Gastrocnemius medialis (tissue), 4 donors: Measurements from ENCODE around the gene GCLC. TPM values are rescaled to one million over a fixed set of nuclear protein-coding genes. Genes with fewer than 3 reads are reported as not detected.

Source experiments
- ATAC-seq, 2 donors: fragments of 150-250 bp; one replicate each; pipeline ENCODE4 v1.9.1; 2016
- DNase-seq, 2 donors: peaks; one replicate each; pipeline ENCODE4 v3.0.0-alpha.2; 2019
- H3K27ac ChIP-seq, 4 donors: fragments of 200-600 bp; sonication (generic); 1 replicate in 1 of 4; 2 replicates in 3 of 4; pipeline ENCODE4 v1.5.1; 2016 to 2018; ENCODE audit warnings: mild to moderate bottlenecking in 2 of 4, moderate library complexity in 1 of 4
- H3K27me3 ChIP-seq, 3 donors: fragments of 200-600 bp; sonication (generic) in 2 of 3; 1 replicate in 1 of 3; 2 replicates in 2 of 3; pipeline versions ENCODE4 v1.5.1 to v1.6.0; 2016 to 2019; ENCODE audit warnings: mild to moderate bottlenecking in 1 of 3, moderate library complexity in 1 of 3
- H3K36me3 ChIP-seq, 2 donors: fragments of 200-600 bp; sonication (generic) in 1 of 2; one replicate each; pipeline ENCODE4 v1.5.1; 2017 to 2018
- H3K4me1 ChIP-seq, 2 donors: fragments of 200-600 bp; sonication (generic) in 1 of 2; one replicate each; pipeline ENCODE4 v1.5.1; 2016 to 2017; ENCODE audit warnings: mild to moderate bottlenecking in 2 of 2
- H3K4me3 ChIP-seq, 4 donors: fragments of 200-600 bp; sonication (generic) in 3 of 4; 1 replicate in 1 of 4; 2 replicates in 3 of 4; pipeline ENCODE4 v1.5.1; 2016 to 2019; ENCODE audit warnings: mild to moderate bottlenecking in 2 of 4
- H3K9me3 ChIP-seq, 3 donors: fragments of 200-600 bp; sonication (generic) in 2 of 3; 1 replicate in 1 of 3; 2 replicates in 2 of 3; pipeline ENCODE4 v1.5.1; 2016 to 2019
- POLR2A ChIP-seq, 2 donors: fragments of 450-650 bp; IDR thresholded peaks; one replicate each; pipeline ENCODE4 v1.6.1; 2017; ENCODE audit warnings: antibody characterized with exemption in 2 of 2, mild to moderate bottlenecking in 2 of 2, moderate library complexity in 2 of 2
- in situ Hi-C, 4 donors: fragments of 200-750 bp; cut with MboI; loops; one replicate each; pipeline versions ENCODE4 v1.15.0 to v1.8.0; 2017; ENCODE audit warnings: low sequenced_read_pairs in 4 of 4
- intact Hi-C: fragments of 100-400 bp; cut with DNase I; formaldehyde crosslinking; loops from one replicate; pipeline ENCODE4 v1.15.1; 2023; ENCODE audit warnings: low total_unique reads
- total RNA-seq, 4 donors: library from RNA; depleted of rRNA; stranded (reverse); fragments of >200 nt; gene quantifications; one replicate each; pipeline versions ENCODE4 v1.1.0 to v1.2.3, GENCODE V29; 2016
- TF ChIP-seq, protein P1 (sequence below), 5 experiments: fragments of 450-650 bp in 3 of 5; fragments of 200-600 bp in 2 of 5; sonication (generic) in 2 of 5; IDR thresholded peaks in 4 of 5; conservative IDR thresholded peaks in 1 of 5; 1 replicate in 4 of 5; 2 replicates in 1 of 5; pipeline ENCODE4 v1.5.1; 2016 to 2019; ENCODE audit warnings: antibody characterized with exemption in 5 of 5, mild to moderate bottlenecking in 3 of 5, moderate library complexity in 3 of 5

The GCLC gene
- total RNA-seq, 4 donors from 2014 or later, result 16.4 to 29.0 (median 20.5) TPM

DNA sequence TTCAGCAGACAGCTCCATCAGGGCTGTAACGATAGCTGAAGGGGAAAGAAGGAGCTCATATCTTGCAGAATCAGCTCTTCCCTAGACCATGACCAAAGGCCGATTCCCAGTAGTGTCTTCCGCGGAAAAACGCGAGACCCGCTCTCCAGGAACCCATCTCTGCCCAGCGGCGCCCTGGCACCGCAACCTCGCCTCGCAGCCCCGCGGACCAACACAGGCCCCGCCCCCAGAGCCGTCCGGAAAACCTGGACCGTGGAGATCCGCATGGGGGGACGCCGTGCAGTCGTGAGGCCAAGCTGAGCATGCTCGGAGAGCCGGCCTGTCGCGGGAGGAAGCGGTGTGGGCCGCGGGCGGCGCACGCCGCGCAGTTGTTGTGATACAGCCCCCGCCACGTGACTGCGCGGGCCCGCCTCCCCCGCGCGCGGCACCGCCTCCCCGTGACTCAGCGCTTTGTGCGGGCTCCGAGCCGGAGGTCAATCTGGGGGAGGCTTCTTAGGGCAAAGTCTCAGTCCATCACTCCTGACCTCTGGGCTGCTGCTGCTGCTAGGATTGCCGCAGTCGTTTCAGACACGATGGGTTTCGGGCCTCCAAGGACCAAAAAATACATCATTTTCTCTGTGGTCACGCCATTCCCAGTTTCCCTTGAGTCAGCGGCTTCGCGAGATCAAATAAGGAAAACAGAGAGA, 3.1 kb upstream of the GCLC start:
- DNase-seq (peak; percentile 97 to 98), ATAC-seq (peak; percentile 77 to 78)
- Histone ChIP-seq H3K4me3 (peak overlapping the region; percentile 66 to 75 (median 72)), H3K27ac (peak overlapping the region; percentile 89 to 96 (median 96)), H3K36me3 (no peaks in the 10 kb centered on the region), H3K27me3 (no peaks in the 10 kb centered on the region), H3K4me1 (peaks cover 36 to 43% of the 10 kb centered on the region in 2 donors), H3K9me3 (no peaks in the 10 kb centered on the region)
- TF ChIP-seq, protein P1, sequence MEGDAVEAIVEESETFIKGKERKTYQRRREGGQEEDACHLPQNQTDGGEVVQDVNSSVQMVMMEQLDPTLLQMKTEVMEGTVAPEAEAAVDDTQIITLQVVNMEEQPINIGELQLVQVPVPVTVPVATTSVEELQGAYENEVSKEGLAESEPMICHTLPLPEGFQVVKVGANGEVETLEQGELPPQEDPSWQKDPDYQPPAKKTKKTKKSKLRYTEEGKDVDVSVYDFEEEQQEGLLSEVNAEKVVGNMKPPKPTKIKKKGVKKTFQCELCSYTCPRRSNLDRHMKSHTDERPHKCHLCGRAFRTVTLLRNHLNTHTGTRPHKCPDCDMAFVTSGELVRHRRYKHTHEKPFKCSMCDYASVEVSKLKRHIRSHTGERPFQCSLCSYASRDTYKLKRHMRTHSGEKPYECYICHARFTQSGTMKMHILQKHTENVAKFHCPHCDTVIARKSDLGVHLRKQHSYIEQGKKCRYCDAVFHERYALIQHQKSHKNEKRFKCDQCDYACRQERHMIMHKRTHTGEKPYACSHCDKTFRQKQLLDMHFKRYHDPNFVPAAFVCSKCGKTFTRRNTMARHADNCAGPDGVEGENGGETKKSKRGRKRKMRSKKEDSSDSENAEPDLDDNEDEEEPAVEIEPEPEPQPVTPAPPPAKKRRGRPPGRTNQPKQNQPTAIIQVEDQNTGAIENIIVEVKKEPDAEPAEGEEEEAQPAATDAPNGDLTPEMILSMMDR (IDR thresholded peaks at IDR 0.05 in 4 of 5, conservative IDR thresholded peaks at IDR 0.05 in 1 of 5), result peak in 2 of 5 experiments; percentile 4 to 25
- TF ChIP-seq POLR2A (IDR thresholded peaks at IDR 0.05), result peak; percentile 58 to 70
- intact Hi-C loops (loop anchor here (1.0 to 5.0 kb wide), 4 partner anchors 117 to 551 kb away; partner anchors contain the start of genes GSTA4 and KLHL31), in situ Hi-C loops (loop anchor here in 3 of 4 donors (5.0 to 10.0 kb wide), 3 partner anchors 104 to 553 kb away; partner anchors contain the start of gene GSTA4 (in 1 of the 3))

DNA sequence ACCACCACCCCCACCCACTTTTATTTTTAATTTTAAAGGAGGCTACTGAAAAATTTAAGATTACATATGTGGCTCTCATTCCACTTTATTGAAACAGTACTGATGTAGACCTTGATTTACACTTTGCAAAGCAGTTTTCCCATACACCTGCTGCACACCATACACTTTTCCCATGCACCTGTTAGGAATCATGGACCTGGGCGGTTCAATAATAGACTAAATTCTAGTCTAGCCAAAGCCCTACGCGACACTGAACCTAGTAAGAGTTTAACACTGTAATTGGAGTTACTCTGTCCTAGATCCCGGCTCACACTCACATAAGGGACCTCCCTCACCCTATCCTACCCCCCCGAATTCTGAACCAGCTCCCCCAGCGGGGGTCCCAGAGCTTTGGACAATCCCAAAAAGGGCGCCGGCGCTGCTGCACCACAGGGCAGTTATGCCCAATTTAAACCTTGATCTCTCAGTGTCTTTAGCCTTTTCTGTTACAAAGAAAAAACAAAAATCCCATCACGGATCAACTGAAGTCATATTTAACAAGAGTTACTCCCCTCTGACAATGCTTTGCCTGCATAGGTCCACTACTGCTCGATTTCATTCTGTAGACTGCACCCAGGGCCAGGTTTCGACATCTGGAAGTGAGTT, 2.4 kb upstream of the GCLC start:
- in situ Hi-C loops, result loop anchor here in 3 of 4 donors (5.0 to 10.0 kb wide), 3 partner anchors 105 to 552 kb away; partner anchors contain the start of gene GSTA4 (in 1 of the 3)
- intact Hi-C loops, result loop anchor here (5.0 kb wide), 2 partner anchors 190 to 550 kb away; partner anchors contain the start of gene GSTA4

DNA sequence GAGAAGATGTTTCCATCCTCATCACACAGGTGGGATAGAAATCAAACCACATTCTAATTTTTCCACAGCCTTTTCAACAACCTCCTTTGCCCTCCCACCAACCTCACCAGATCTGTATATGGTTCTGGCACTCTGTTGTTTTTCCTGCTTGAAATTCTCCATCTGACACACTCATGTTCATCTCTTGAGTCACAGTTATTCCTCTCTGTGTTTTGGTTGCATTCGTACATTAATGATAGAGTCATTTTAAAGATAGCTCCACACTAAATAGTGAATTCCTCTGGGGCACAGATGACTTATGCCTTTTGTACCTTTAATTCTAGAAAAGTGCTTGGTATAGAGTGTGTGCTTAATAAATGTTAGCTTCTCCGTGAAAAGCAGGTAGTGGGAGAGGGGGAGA, 1.4 kb upstream of the GCLC start:
- no peaks in the 10 kb centered on the region for H3K36me3 ChIP-seq
- H3K27ac ChIP-seq, result peak overlapping the region in 1 of 4 donors; percentile 96
- intact Hi-C loops (loop anchor here (5.0 kb wide), 2 partner anchors 189 to 549 kb away; partner anchors contain the start of gene GSTA4), in situ Hi-C loops (loop anchor here in 3 of 4 donors (5.0 to 10.0 kb wide), 3 partner anchors 106 to 551 kb away; partner anchors contain the start of gene GSTA4 (in 1 of the 3))
- ATAC-seq, result no peak
- no peak for DNase-seq
- H3K4me3 ChIP-seq, result no peak overlapping the region
- H3K4me1 ChIP-seq, result peaks cover 44 to 51% of the 10 kb centered on the region in 2 donors
- TF ChIP-seq, protein P1 (IDR thresholded peaks at IDR 0.05 in 4 of 5, conservative IDR thresholded peaks at IDR 0.05 in 1 of 5), result no peak
- TF ChIP-seq POLR2A (IDR thresholded peaks at IDR 0.05), result no peak
- no peaks in the 10 kb centered on the region for H3K27me3 ChIP-seq
- H3K9me3 ChIP-seq, result no peaks in the 10 kb centered on the region

More for the DNA sequence above, 2.4 kb upstream of the GCLC start:
- no peaks in the 10 kb centered on the region for H3K36me3 ChIP-seq
- H3K4me1 ChIP-seq, result peaks cover 43 to 50% of the 10 kb centered on the region in 2 donors
- no peaks in the 10 kb centered on the region for H3K9me3 ChIP-seq
- peak overlapping the region; percentile 89 to 96 (median 96) for H3K27ac ChIP-seq
- no peak for DNase-seq
- no peaks in the 10 kb centered on the region for H3K27me3 ChIP-seq
- no peak for TF ChIP-seq POLR2A (IDR thresholded peaks at IDR 0.05)
- TF ChIP-seq, protein P1 (IDR thresholded peaks at IDR 0.05 in 4 of 5, conservative IDR thresholded peaks at IDR 0.05 in 1 of 5), result no peak
- peak overlapping the region; percentile 66 to 75 (median 72) for H3K4me3 ChIP-seq
- peak; percentile 27 to 51 for ATAC-seq

DNA sequence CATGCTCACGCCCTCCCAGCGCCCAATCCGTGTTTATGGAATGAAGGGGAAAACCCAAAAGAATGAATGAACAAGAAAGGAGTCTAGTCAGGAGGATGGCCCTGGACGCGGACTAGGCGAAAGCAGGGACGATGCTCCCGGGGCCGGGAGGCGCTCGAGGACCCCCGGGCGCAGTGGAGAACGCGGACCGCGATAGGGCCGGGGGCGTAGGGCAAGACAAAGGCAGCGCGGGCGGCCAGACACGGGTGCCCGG, 758 bp downstream of the GCLC start:
- no peaks in the 10 kb centered on the region for H3K27me3 ChIP-seq
- ATAC-seq (peak in 1 of 2 donors; percentile 1), DNase-seq (no peak)
- peak overlapping the region; percentile 67 to 98 (median 81) for H3K4me3 ChIP-seq
- TF ChIP-seq, protein P1 (IDR thresholded peaks at IDR 0.05 in 4 of 5, conservative IDR thresholded peaks at IDR 0.05 in 1 of 5), result no peak
- TF ChIP-seq POLR2A (IDR thresholded peaks at IDR 0.05), result no peak
- H3K36me3 ChIP-seq, result no peaks in the 10 kb centered on the region
- peaks cover 52% of the 10 kb centered on the region in 2 donors for H3K4me1 ChIP-seq
- H3K27ac ChIP-seq, result peak overlapping the region; percentile 92 to 98 (median 96)
- no peaks in the 10 kb centered on the region for H3K9me3 ChIP-seq
- in situ Hi-C loops (loop anchor here in 2 of 4 donors (10.0 kb wide), 2 partner anchors 111 to 549 kb away; partner anchors contain the start of gene GSTA4 (in 1 of the 2)), intact Hi-C loops (loop anchor here (1.0 to 2.0 kb wide), 4 partner anchors 51 to 183 kb away; no protein-coding TSS in a partner anchor)
